Uterus (tissue), 2 donors: ENCODE measurements around the gene MRPL54.

Source experiments
- POLR2A ChIP-seq, 2 donors: fragments of 450-650 bp; IDR thresholded peaks; one replicate each; pipeline ENCODE4 v1.6.1; 2016; ENCODE audit warnings: antibody characterized with exemption in 2 of 2, mild to moderate bottlenecking in 1 of 2, moderate library complexity in 1 of 2
- TF ChIP-seq, protein P1 (sequence below), 4 experiments: fragments of 200-600 bp in 2 of 4; fragments of 450-650 bp in 2 of 4; sonication (generic) in 2 of 4; IDR thresholded peaks; one replicate each; pipeline ENCODE4 v1.5.1; 2016 to 2019; ENCODE audit warnings: antibody characterized with exemption in 4 of 4, mild to moderate bottlenecking in 2 of 4, moderate library complexity in 1 of 4

DNA sequence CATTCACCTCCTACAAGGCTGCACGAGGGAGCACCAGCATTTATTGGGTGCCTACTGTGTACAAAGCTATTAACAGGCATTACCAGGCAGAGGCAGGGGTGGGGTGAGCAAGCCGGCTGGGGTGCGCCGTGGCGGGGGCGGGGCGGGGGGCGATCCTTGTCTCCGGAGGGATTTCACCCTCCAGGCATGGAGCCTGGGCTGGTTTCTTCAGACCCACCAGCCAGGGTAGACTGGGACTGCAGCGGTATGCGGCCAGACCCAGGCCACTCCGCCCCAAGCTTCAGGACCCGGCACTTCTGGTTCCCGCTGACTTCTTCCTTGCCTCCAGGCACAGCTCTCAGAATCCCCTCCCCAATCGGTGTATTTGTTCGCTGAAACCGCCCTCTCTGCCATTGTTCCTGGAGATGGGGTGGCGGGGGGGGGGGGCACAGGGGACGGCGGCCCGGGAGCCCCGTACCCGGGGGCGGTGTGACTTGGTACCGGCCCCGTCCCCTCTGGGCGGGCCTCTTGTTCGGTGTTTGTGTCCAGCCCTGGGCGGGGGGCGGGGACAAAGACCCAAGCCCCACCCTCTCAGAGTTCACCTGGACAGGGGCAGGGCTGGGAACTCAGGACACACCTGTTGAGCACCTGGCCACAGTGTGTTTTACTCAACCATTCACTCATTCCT, 39.9 kb upstream of the MRPL54 start:
- TF ChIP-seq, protein P1, sequence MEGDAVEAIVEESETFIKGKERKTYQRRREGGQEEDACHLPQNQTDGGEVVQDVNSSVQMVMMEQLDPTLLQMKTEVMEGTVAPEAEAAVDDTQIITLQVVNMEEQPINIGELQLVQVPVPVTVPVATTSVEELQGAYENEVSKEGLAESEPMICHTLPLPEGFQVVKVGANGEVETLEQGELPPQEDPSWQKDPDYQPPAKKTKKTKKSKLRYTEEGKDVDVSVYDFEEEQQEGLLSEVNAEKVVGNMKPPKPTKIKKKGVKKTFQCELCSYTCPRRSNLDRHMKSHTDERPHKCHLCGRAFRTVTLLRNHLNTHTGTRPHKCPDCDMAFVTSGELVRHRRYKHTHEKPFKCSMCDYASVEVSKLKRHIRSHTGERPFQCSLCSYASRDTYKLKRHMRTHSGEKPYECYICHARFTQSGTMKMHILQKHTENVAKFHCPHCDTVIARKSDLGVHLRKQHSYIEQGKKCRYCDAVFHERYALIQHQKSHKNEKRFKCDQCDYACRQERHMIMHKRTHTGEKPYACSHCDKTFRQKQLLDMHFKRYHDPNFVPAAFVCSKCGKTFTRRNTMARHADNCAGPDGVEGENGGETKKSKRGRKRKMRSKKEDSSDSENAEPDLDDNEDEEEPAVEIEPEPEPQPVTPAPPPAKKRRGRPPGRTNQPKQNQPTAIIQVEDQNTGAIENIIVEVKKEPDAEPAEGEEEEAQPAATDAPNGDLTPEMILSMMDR (IDR thresholded peaks at IDR 0.05), result no peak
- TF ChIP-seq POLR2A (IDR thresholded peaks at IDR 0.05), result no peak
